AG10803 (cell line): Measurements from ENCODE around the gene SLC6A2.
"Not testable (repeated sequence)": the region's sequence is repeated elsewhere in the genome, so short reads cannot be mapped to it uniquely, and the experiment has no call there.

Experiments
- DNase-seq: peaks from one replicate; pipeline ENCODE4 v3.0.0; 2010; ENCODE audit warnings: low read depth
- H3K4me3 ChIP-seq: 2 replicates; pipeline ENCODE4 v1.5.1; 2011; ENCODE audit warnings: mild to moderate bottlenecking, low read length, control low read depth
- CTCF ChIP-seq: conservative IDR thresholded peaks from 2 replicates; pipeline ENCODE4 v1.5.1; 2011; ENCODE audit warnings: mild to moderate bottlenecking, low read length, control low read depth, inconsistent platforms

The SLC6A2 gene

GRCh38 chr16:55655897-55656681, at the start of gene SLC6A2:
SLC6A2 (plus strand) TSS chr16:55655988; CDS start chr16:55656695, 707 bp downstream.
- no peak for DNase-seq
- TF ChIP-seq CTCF, result no peak
- H3K4me3 ChIP-seq, result no peak within 1 kb of the TSS

GRCh38 chr16:55613613-55614335, 42.0 kb upstream of the SLC6A2 start:
- TF ChIP-seq CTCF, result no peak
- no peak for DNase-seq
- no peak overlapping the region for H3K4me3 ChIP-seq

- H3K4me3 ChIP-seq, result no peak overlapping the region
- no peak for DNase-seq
- TF ChIP-seq CTCF, result no peak
Measured at GRCh38 chr16:55615071-55615470, 40.7 kb upstream of the SLC6A2 start.

- H3K4me3 ChIP-seq, DNase-seq: not testable (repeated sequence)
Measured at GRCh38 chr16:55615670-55616069, 40.1 kb upstream of the SLC6A2 start.

GRCh38 chr16:55621771-55622170, 34.0 kb upstream of the SLC6A2 start:
- no peak for DNase-seq
- TF ChIP-seq CTCF, result no peak
- no peak overlapping the region for H3K4me3 ChIP-seq

GRCh38 chr16:55622272-55622671, 33.5 kb upstream of the SLC6A2 start:
- TF ChIP-seq CTCF, result no peak
- H3K4me3 ChIP-seq, result no peak overlapping the region
- DNase-seq, result no peak

GRCh38 chr16:55622930-55623561, 32.7 kb upstream of the SLC6A2 start:
- no peak overlapping the region for H3K4me3 ChIP-seq
- DNase-seq, result no peak
- TF ChIP-seq CTCF, result no peak
